Measurements from ENCODE around the gene GRAMD1B. TPM values are rescaled to one million over a fixed set of nuclear protein-coding genes. Genes with fewer than 3 reads are reported as not detected.

The GRAMD1B gene
- total RNA-seq, 3 donors from 2014 or later (not counting 1 experiment from before 2014, with no cell fraction given) = 5.9 to 10.3 (median 8.8) TPM

DNA sequence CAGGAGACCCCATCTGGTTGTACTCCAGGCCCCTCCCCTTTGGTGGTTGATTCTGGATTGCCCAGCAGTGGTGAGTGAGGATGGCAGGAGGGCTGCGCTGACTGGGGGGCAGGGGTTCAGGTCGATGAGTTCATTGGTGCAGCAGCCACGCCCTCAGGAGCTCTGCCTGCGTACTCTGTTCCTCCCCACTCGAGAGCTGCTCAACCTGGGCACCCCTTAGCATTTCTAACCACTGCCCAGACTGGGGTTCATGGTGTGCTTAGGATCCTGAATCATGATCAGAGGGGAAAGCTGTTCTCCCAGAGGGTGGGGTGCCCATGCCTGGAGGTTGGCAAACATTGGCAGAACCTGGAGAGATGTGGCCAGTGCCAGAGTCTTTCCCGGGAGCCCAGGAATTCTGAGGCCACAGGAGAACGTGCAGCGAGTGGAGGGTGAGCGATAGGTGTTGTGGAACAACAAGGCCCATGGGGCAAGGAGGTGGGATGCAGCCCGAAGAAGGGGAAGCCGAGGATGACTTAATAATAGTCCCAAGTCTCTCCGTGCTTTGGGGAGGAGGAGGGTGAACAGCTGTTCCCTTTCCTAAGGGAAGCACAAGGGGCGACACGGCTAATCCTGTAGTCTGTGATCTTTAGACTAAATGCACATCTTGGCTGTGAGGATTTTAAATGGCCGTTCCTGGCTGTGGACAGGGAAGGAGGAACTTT, 148.9 kb downstream of the GRAMD1B start:
- intact Hi-C loops (cut with micrococcal nuclease) = no loop called here
- Histone ChIP-seq H3K27me3 (ENCODE audit: control insufficient read depth, insufficient read depth, low read length) (no peaks in the 10 kb centered on the region), H3K9me3 (ENCODE audit: control insufficient read depth, insufficient read depth, low read length) (no peaks in the 10 kb centered on the region), H3K4me3 (ENCODE audit: low read length) (no peak overlapping the region), H3K36me3 (ENCODE audit: control insufficient read depth, insufficient read depth, low read length) (no peaks in the 10 kb centered on the region), H3K27ac (ENCODE audit: low read length) (no peak overlapping the region), H3K4me1 (ENCODE audit: control insufficient read depth, insufficient read depth, low read length) (peaks cover 14% of the 10 kb centered on the region)
- H3K27ac Mint-ChIP-seq = no peak overlapping the region
- H3K4me1 Mint-ChIP-seq = peaks cover 18 to 23% of the 10 kb centered on the region in 2 donors
- no peaks in the 10 kb centered on the region for H3K36me3 Mint-ChIP-seq
- no peaks in the 10 kb centered on the region for H3K9me3 Mint-ChIP-seq
- peaks cover 2 to 20% of the 10 kb centered on the region in 2 donors for H3K27me3 Mint-ChIP-seq (ENCODE audit: low read depth in 2 of 2)
- WGBS (ENCODE audit: insufficient coverage) = 95% methylated on average over 15 of the region's 15 CpGs
- DNase-seq = no peak
- no peak overlapping the region for H3K4me3 Mint-ChIP-seq
- TF ChIP-seq, protein P1, sequence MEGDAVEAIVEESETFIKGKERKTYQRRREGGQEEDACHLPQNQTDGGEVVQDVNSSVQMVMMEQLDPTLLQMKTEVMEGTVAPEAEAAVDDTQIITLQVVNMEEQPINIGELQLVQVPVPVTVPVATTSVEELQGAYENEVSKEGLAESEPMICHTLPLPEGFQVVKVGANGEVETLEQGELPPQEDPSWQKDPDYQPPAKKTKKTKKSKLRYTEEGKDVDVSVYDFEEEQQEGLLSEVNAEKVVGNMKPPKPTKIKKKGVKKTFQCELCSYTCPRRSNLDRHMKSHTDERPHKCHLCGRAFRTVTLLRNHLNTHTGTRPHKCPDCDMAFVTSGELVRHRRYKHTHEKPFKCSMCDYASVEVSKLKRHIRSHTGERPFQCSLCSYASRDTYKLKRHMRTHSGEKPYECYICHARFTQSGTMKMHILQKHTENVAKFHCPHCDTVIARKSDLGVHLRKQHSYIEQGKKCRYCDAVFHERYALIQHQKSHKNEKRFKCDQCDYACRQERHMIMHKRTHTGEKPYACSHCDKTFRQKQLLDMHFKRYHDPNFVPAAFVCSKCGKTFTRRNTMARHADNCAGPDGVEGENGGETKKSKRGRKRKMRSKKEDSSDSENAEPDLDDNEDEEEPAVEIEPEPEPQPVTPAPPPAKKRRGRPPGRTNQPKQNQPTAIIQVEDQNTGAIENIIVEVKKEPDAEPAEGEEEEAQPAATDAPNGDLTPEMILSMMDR (IDR thresholded peaks at IDR 0.05) = no peak
- ATAC-seq = no peak

DNA sequence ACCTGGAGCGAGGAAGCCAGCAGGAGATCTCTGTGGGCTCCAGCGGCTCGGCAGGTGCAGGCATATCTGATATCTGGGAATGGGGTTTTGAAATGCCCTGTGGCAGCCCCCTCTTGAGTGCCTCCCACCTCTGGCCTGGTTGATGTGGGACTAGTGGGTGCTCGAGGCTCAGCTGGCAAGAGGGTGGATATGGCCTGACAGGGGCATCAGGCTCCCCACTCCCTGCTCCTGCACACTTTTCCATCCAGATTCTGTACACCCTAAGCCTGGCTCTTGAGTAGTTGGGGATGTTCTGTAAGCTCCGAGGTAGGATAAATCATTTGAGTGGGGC, 149.4 kb downstream of the GRAMD1B start:
- Histone ChIP-seq H3K27me3 (ENCODE audit: control insufficient read depth, insufficient read depth, low read length) (no peaks in the 10 kb centered on the region), H3K4me1 (ENCODE audit: control insufficient read depth, insufficient read depth, low read length) (peaks cover 14% of the 10 kb centered on the region), H3K9me3 (ENCODE audit: control insufficient read depth, insufficient read depth, low read length) (no peaks in the 10 kb centered on the region), H3K27ac (ENCODE audit: low read length) (no peak overlapping the region), H3K4me3 (ENCODE audit: low read length) (no peak overlapping the region), H3K36me3 (ENCODE audit: control insufficient read depth, insufficient read depth, low read length) (no peaks in the 10 kb centered on the region)
- ATAC-seq = no peak
- intact Hi-C loops (cut with micrococcal nuclease) = no loop called here
- Mint-ChIP-seq H3K36me3 (no peaks in the 10 kb centered on the region), H3K27me3 (ENCODE audit: low read depth in 2 of 2) (peaks cover 2 to 15% of the 10 kb centered on the region in 2 donors), H3K27ac (no peak overlapping the region), H3K4me3 (no peak overlapping the region), H3K4me1 (peaks cover 18 to 23% of the 10 kb centered on the region in 2 donors), H3K9me3 (no peaks in the 10 kb centered on the region)
- 96% methylated on average over 5 of the region's 5 CpGs for WGBS (ENCODE audit: insufficient coverage)
- DNase-seq = no peak
- TF ChIP-seq, protein P1 (IDR thresholded peaks at IDR 0.05) = no peak

DNA sequence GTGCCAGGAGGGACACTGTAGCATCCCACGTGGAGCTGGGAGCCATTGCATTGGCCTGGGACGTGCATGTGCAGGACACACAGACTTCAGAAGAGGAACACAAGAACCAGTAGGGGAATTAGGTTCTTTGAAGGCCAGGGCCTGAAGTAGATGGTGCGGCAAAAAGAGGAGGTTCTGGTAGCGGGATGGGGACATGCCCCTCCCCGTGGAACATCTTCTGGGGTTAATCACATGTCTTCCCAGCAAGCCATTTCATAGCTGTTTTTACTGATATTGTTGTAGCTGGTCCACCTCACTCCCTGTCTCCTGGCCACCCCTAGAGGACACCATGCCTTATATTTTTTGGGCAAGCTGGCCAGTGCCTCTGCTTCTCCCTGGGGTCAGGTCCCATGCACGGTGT, 150.1 kb downstream of the GRAMD1B start:
- ATAC-seq (no peak), DNase-seq (no peak)
- peaks cover 18 to 23% of the 10 kb centered on the region in 2 donors for H3K4me1 Mint-ChIP-seq
- intact Hi-C loops (cut with micrococcal nuclease) = loop anchor here (2.0 kb wide), 1 partner anchor 127 kb away; no protein-coding TSS in a partner anchor
- H3K27me3 Mint-ChIP-seq (ENCODE audit: low read depth in 2 of 2) = peaks cover 2 to 8% of the 10 kb centered on the region in 2 donors
- H3K36me3 ChIP-seq (ENCODE audit: control insufficient read depth, insufficient read depth, low read length) = no peaks in the 10 kb centered on the region
- H3K9me3 Mint-ChIP-seq = no peaks in the 10 kb centered on the region
- H3K9me3 ChIP-seq (ENCODE audit: control insufficient read depth, insufficient read depth, low read length) = no peaks in the 10 kb centered on the region
- TF ChIP-seq, protein P1 (IDR thresholded peaks at IDR 0.05) = no peak
- peaks cover 14% of the 10 kb centered on the region for H3K4me1 ChIP-seq (ENCODE audit: control insufficient read depth, insufficient read depth, low read length)
- no peaks in the 10 kb centered on the region for H3K27me3 ChIP-seq (ENCODE audit: control insufficient read depth, insufficient read depth, low read length)
- H3K27ac ChIP-seq (ENCODE audit: low read length) = no peak overlapping the region
- no peaks in the 10 kb centered on the region for H3K36me3 Mint-ChIP-seq
- H3K4me3 ChIP-seq (ENCODE audit: low read length) = no peak overlapping the region
- 94% methylated on average over 6 of the region's 6 CpGs for WGBS (ENCODE audit: insufficient coverage)
- no peak overlapping the region for H3K27ac Mint-ChIP-seq
- no peak overlapping the region for H3K4me3 Mint-ChIP-seq
